Dendritic cell treated with granulocyte-macrophage colony-stimulating factor and Interleukin-4, amounts not matched to agents 40 ng/mL and 50 ng/mL, for 4 days (primary cell): Measurements from ENCODE around the gene BTBD17.

Experiments
- H3K27ac Mint-ChIP-seq: one replicate; pipeline ENCODE4 v1.8.0; 2022; ENCODE audit warnings: mild to moderate bottlenecking, mixed read lengths
- H3K27me3 Mint-ChIP-seq: one replicate; pipeline ENCODE4 v1.8.0; 2022; ENCODE audit warnings: mild to moderate bottlenecking, mixed read lengths
- H3K36me3 Mint-ChIP-seq: one replicate; pipeline ENCODE4 v1.8.0; 2022; ENCODE audit warnings: low read depth, mixed read lengths
- H3K4me1 Mint-ChIP-seq: one replicate; pipeline ENCODE4 v1.8.0; 2022; ENCODE audit warnings: low read depth, mixed read lengths
- H3K4me3 Mint-ChIP-seq: one replicate; pipeline ENCODE4 v1.8.0; 2022; ENCODE audit warnings: mild to moderate bottlenecking, moderate library complexity, mixed read lengths
- H3K9me3 Mint-ChIP-seq: one replicate; pipeline ENCODE4 v1.8.0; 2022; ENCODE audit warnings: mixed read lengths
- intact Hi-C: fragments of 100-400 bp; cut with micrococcal nuclease; formaldehyde crosslinking; loops from one replicate; pipeline ENCODE4 v1.15.0; 2022

The BTBD17 gene

GRCh38 chr17:74380086-74380958 is 18.7 kb upstream of the BTBD17 start:
- no peaks in the 10 kb centered on the region for H3K36me3 Mint-ChIP-seq
- H3K4me3 Mint-ChIP-seq: no peak overlapping the region
- intact Hi-C loops: no loop called here
- H3K27me3 Mint-ChIP-seq: peaks cover 36% of the 10 kb centered on the region
- no peaks in the 10 kb centered on the region for H3K9me3 Mint-ChIP-seq
- no peak overlapping the region for H3K27ac Mint-ChIP-seq
- peaks cover 8% of the 10 kb centered on the region for H3K4me1 Mint-ChIP-seq

GRCh38 chr17:74379495-74380085 is 17.9 kb upstream of the BTBD17 start:
- Mint-ChIP-seq H3K4me3 (no peak overlapping the region), H3K27ac (no peak overlapping the region), H3K36me3 (no peaks in the 10 kb centered on the region), H3K27me3 (peaks cover 33% of the 10 kb centered on the region), H3K4me1 (peaks cover 12% of the 10 kb centered on the region), H3K9me3 (no peaks in the 10 kb centered on the region)
- intact Hi-C loops: loop anchor here (1.0 to 10.0 kb wide), 4 partner anchors 78 to 225 kb away; no protein-coding TSS in a partner anchor

DNA sequence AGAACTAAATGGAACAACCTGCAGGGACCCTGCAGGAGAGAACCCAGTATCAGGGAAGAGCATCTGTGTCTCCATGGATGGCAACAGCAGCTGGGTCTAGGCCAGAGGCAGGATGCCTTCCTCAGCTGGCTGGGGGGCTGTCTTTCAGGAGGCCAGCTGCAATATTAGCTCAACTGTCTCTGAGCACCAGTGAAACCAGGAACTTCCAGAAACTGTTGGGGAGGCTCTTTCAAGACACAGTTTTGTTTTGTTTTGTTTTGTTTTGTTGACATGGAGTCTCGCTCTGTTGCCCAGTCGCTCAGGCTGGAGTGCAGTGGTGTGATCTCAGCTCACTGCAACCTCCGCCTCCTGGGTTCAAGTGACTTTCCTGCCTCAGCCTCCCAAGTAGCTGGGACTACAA is 13.2 kb upstream of the BTBD17 start:
- H3K27ac Mint-ChIP-seq: no peak overlapping the region
- intact Hi-C loops: loop anchor here (10.0 kb wide), 1 partner anchor 230 kb away; no protein-coding TSS in a partner anchor
- peaks cover 48% of the 10 kb centered on the region for H3K27me3 Mint-ChIP-seq
- no peaks in the 10 kb centered on the region for H3K9me3 Mint-ChIP-seq
- no peaks in the 10 kb centered on the region for H3K36me3 Mint-ChIP-seq
- H3K4me3 Mint-ChIP-seq: no peak overlapping the region
- H3K4me1 Mint-ChIP-seq: peaks cover 8% of the 10 kb centered on the region

- Mint-ChIP-seq H3K4me3 (no peak overlapping the region), H3K36me3 (no peaks in the 10 kb centered on the region), H3K4me1 (peaks cover 13% of the 10 kb centered on the region), H3K9me3 (no peaks in the 10 kb centered on the region), H3K27ac (no peak overlapping the region), H3K27me3 (peaks cover 52% of the 10 kb centered on the region)
- intact Hi-C loops: loop anchor here (10.0 kb wide), 1 partner anchor 231 kb away; no protein-coding TSS in a partner anchor
Observed at GRCh38 chr17:74373838-74374606, 12.4 kb upstream of the BTBD17 start.

DNA sequence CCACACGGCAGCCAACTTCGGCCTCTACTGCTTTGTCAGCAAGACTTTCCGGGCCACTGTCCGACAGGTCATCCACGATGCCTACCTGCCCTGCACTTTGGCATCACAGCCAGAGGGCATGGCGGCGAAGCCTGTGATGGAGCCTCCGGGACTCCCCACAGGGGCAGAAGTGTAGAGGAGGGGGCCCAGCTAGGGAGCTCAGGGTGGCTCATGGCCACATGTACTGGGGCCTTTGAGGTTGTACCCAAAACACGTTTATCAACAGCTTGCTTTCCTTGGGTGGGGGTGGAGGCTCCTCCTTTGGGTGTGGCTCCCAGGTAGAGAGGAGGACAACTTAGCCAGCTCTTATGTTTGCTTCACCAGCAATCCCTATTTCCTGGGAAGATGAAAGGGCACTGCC is 10.8 kb upstream of the BTBD17 start:
- Mint-ChIP-seq H3K27me3 (peaks cover 51% of the 10 kb centered on the region), H3K36me3 (no peaks in the 10 kb centered on the region), H3K9me3 (no peaks in the 10 kb centered on the region), H3K4me1 (peaks cover 25% of the 10 kb centered on the region), H3K4me3 (no peak overlapping the region), H3K27ac (no peak overlapping the region)
- intact Hi-C loops: loop anchor here (10.0 kb wide), 1 partner anchor 232 kb away; no protein-coding TSS in a partner anchor

GRCh38 chr17:74371653-74372147 is 10.0 kb upstream of the BTBD17 start:
- Mint-ChIP-seq H3K36me3 (no peaks in the 10 kb centered on the region), H3K4me3 (no peak overlapping the region), H3K9me3 (no peaks in the 10 kb centered on the region), H3K27ac (no peak overlapping the region), H3K4me1 (peaks cover 25% of the 10 kb centered on the region), H3K27me3 (peaks cover 50% of the 10 kb centered on the region)
- intact Hi-C loops: loop anchor here (10.0 kb wide), 1 partner anchor 233 kb away; no protein-coding TSS in a partner anchor

- Mint-ChIP-seq H3K36me3 (no peaks in the 10 kb centered on the region), H3K27me3 (peaks cover 57% of the 10 kb centered on the region), H3K4me1 (peaks cover 23% of the 10 kb centered on the region), H3K27ac (peak overlapping the region; percentile 53), H3K9me3 (no peaks in the 10 kb centered on the region), H3K4me3 (no peak overlapping the region)
- intact Hi-C loops: loop anchor here (5.0 to 10.0 kb wide), 2 partner anchors 235 to 277 kb away; no protein-coding TSS in a partner anchor
Observed at GRCh38 chr17:74369665-74370490, 8.2 kb upstream of the BTBD17 start.

GRCh38 chr17:74369221-74369620 is 7.6 kb upstream of the BTBD17 start:
- Mint-ChIP-seq H3K4me3 (no peak overlapping the region), H3K27ac (peak overlapping the region; percentile 53), H3K36me3 (no peaks in the 10 kb centered on the region), H3K4me1 (peaks cover 19% of the 10 kb centered on the region), H3K9me3 (no peaks in the 10 kb centered on the region), H3K27me3 (peaks cover 57% of the 10 kb centered on the region)
- intact Hi-C loops: loop anchor here (5.0 kb wide), 1 partner anchor 278 kb away; no protein-coding TSS in a partner anchor

- intact Hi-C loops: loop anchor here (1.0 to 5.0 kb wide), 2 partner anchors 165 to 279 kb away; no protein-coding TSS in a partner anchor
- H3K27ac Mint-ChIP-seq: peak overlapping the region; percentile 53
- H3K4me1 Mint-ChIP-seq: peaks cover 19% of the 10 kb centered on the region
- H3K9me3 Mint-ChIP-seq: no peaks in the 10 kb centered on the region
- H3K27me3 Mint-ChIP-seq: peaks cover 60% of the 10 kb centered on the region
- no peak overlapping the region for H3K4me3 Mint-ChIP-seq
- no peaks in the 10 kb centered on the region for H3K36me3 Mint-ChIP-seq
Observed at GRCh38 chr17:74368341-74369081, 6.8 kb upstream of the BTBD17 start.

DNA sequence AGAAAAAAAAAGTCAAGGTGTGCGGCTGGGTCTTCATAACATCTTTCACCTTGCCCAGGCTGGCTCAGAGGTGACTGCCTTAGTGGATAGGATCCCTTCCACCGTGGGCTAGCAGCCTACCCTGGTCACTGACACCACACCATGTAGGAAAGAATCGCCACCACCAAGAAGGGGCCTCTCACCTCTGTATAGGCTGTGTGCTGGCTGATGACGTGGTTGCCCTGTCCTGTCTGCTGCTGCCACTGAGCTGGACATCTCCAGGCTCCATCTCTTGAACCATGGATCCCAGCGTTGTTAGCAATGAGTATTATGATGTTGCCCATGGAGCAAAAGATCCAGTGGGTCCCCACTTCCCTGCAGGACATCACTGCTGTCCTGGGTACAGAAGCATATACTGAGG is 5.5 kb upstream of the BTBD17 start, which contains the start of gene GPR142:
Gene GPR142 (plus strand): TSS at position 301 of the 400 bp plus-strand sequence. CDS start 2,035 bp downstream, outside the sequence.
- H3K27ac Mint-ChIP-seq: no peak within 1 kb of the TSS
- H3K4me3 Mint-ChIP-seq: no peak within 1 kb of the TSS
- H3K4me1 Mint-ChIP-seq: peaks cover 19% of the 10 kb centered on the region
- H3K9me3 Mint-ChIP-seq: no peaks in the 10 kb centered on the region
- H3K27me3 Mint-ChIP-seq: peaks cover 62% of the 10 kb centered on the region
- intact Hi-C loops: loop anchor here (5.0 kb wide), 1 partner anchor 280 kb away; no protein-coding TSS in a partner anchor
- no peaks in the 10 kb centered on the region for H3K36me3 Mint-ChIP-seq

GRCh38 chr17:74362810-74363498 is 1.3 kb upstream of the BTBD17 start:
- Mint-ChIP-seq H3K4me1 (peaks cover 6% of the 10 kb centered on the region), H3K27ac (no peak overlapping the region), H3K9me3 (no peaks in the 10 kb centered on the region), H3K4me3 (no peak overlapping the region), H3K36me3 (no peaks in the 10 kb centered on the region), H3K27me3 (peaks cover 72% of the 10 kb centered on the region)
- intact Hi-C loops: loop anchor here (5.0 kb wide), 1 partner anchor 151 kb away; the partner anchor contains the start of gene TTYH2

DNA sequence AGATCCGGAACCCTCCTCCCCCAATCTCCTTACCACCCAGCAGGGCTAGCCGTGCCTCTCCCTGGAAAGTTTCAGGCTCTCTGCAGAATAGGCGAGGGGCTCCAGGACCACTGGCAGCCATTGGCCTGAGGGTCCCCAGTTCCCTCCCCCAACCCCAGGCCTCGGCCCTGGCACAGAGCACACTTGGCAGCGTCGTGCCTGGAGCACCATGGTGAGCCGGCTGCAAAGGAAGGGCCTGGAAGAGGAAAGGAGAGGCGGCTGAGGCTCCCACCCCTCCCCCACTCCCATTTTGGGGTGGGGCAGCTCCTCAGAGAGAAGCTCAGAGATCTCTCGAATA is 369 bp upstream of the BTBD17 start:
- no peak overlapping the region for H3K4me3 Mint-ChIP-seq
- intact Hi-C loops: loop anchor here (5.0 kb wide), 1 partner anchor 150 kb away; the partner anchor contains the start of gene TTYH2
- H3K9me3 Mint-ChIP-seq: no peaks in the 10 kb centered on the region
- H3K27ac Mint-ChIP-seq: no peak overlapping the region
- no peaks in the 10 kb centered on the region for H3K36me3 Mint-ChIP-seq
- H3K4me1 Mint-ChIP-seq: peaks cover 5% of the 10 kb centered on the region
- peaks cover 75% of the 10 kb centered on the region for H3K27me3 Mint-ChIP-seq
